Prostate gland (tissue), 2 donors: ENCODE measurements around the gene CCDC188.

Experiments used
- CTCF ChIP-seq, 4 experiments: fragments of 200-600 bp in 2 of 4; fragments of 450-650 bp in 2 of 4; sonication (generic) in 2 of 4; IDR thresholded peaks; 1 replicate in 3 of 4; 2 replicates in 1 of 4; pipeline ENCODE4 v1.5.1; 2016 to 2019; ENCODE audit warnings: antibody characterized with exemption in 4 of 4, mild to moderate bottlenecking in 2 of 4, moderate library complexity in 2 of 4
- POLR2A ChIP-seq: fragments of 450-650 bp; IDR thresholded peaks from one replicate; pipeline ENCODE4 v1.6.1; 2016; ENCODE audit warnings: antibody characterized with exemption, mild to moderate bottlenecking
- POLR2AphosphoS5 ChIP-seq: sonication (generic); formaldehyde crosslinking; IDR thresholded peaks from one replicate; pipeline ENCODE4 v1.6.1; 2017; ENCODE audit warnings: antibody characterized with exemption

GRCh38 chr22:20131597-20131858 is 19.3 kb downstream of the CCDC188 start, which contains the start of gene ZDHHC8:
- TF ChIP-seq POLR2A (no peak), CTCF (IDR thresholded peaks at IDR 0.05) (no peak), POLR2AphosphoS5 (no peak)
